Neuronal stem cell (in vitro differentiated cells): ENCODE results near the gene ACTN4.
A peak's percentile ranks its signal among the peaks of the same experiment; 100 is the strongest.

ENCODE experiments used
- DNase-seq: peaks from one replicate; pipeline ENCODE4 v3.0.0-alpha.2; 2013; ENCODE audit warnings: low spot score
- H2AFZ ChIP-seq: one replicate; pipeline ENCODE4 v1.6.1; 2013; ENCODE audit warnings: mild to moderate bottlenecking, low read length, inconsistent platforms
- H2AK5ac ChIP-seq: 2 replicates; pipeline ENCODE4 v1.6.1; 2013; ENCODE audit warnings: low read depth, mild to moderate bottlenecking, inconsistent platforms, low read length, moderate library complexity, mixed read lengths
- H2BK120ac ChIP-seq: 2 replicates; pipeline ENCODE4 v1.6.1; 2013; ENCODE audit warnings: low read depth, mild to moderate bottlenecking, inconsistent platforms, low read length, moderate library complexity, mixed read lengths
- H2BK12ac ChIP-seq: one replicate; pipeline ENCODE4 v1.6.1; 2013; ENCODE audit warnings: low read length, inconsistent platforms
- H2BK15ac ChIP-seq: 2 replicates; pipeline ENCODE4 v1.6.1; 2013; ENCODE audit warnings: mild to moderate bottlenecking, low read length, inconsistent platforms, mixed read lengths
- H2BK5ac ChIP-seq: one replicate; pipeline ENCODE4 v1.6.1; 2013; ENCODE audit warnings: inconsistent platforms, mild to moderate bottlenecking, low read length, moderate library complexity
- H3K14ac ChIP-seq: one replicate; pipeline ENCODE4 v1.6.1; 2013; ENCODE audit warnings: low read length, inconsistent platforms
- H3K18ac ChIP-seq: 2 replicates; pipeline ENCODE4 v1.6.1; 2013; ENCODE audit warnings: low read length, inconsistent platforms
- H3K23ac ChIP-seq: 2 replicates; pipeline ENCODE4 v1.6.1; 2013; ENCODE audit warnings: low read depth, mild to moderate bottlenecking, mixed read lengths, low read length, inconsistent platforms; ENCODE audit not compliant: poor library complexity
- H3K27ac ChIP-seq: replicated peaks from 3 replicates; pipeline ENCODE4 v1.5.1; 2013; ENCODE audit warnings: low read length, inconsistent platforms
- H3K27me3 ChIP-seq, 3 experiments: 2 replicates each; pipeline ENCODE4 v1.6.1; 2013; ENCODE audit warnings: low read length in 3 of 3, mild to moderate bottlenecking in 2 of 3, inconsistent platforms in 1 of 3, low read depth in 1 of 3, mixed read lengths in 1 of 3, moderate library complexity in 1 of 3; ENCODE audit not compliant: control insufficient read depth in 3 of 3, insufficient read depth in 3 of 3
- H3K36me3 ChIP-seq, 2 donors: replicated peaks in 1 of 2; 2 replicates each; pipeline ENCODE4 v1.6.1; 2013; ENCODE audit warnings: low read length in 2 of 2; ENCODE audit not compliant: control insufficient read depth in 2 of 2, insufficient read depth in 2 of 2
- H3K4ac ChIP-seq: 2 replicates; pipeline ENCODE4 v1.6.1; 2013; ENCODE audit warnings: inconsistent platforms, mild to moderate bottlenecking, low read length, moderate library complexity
- H3K4me1 ChIP-seq, 2 donors: 1 replicate in 1 of 2; 2 replicates in 1 of 2; pipeline ENCODE4 v1.6.1; 2013; ENCODE audit warnings: low read length in 2 of 2, low read depth in 1 of 2; ENCODE audit not compliant: control insufficient read depth in 2 of 2, insufficient read depth in 1 of 2
- H3K4me2 ChIP-seq: one replicate; pipeline ENCODE4 v1.6.1; 2013; ENCODE audit warnings: mild to moderate bottlenecking, low read length, inconsistent platforms; ENCODE audit not compliant: insufficient read depth, poor library complexity, severe bottlenecking
- H3K4me3 ChIP-seq, 2 donors: 2 replicates each; pipeline ENCODE4 v1.5.1; 2013; ENCODE audit warnings: low read length in 2 of 2, mild to moderate bottlenecking in 2 of 2, inconsistent platforms in 1 of 2, moderate library complexity in 1 of 2
- H3K79me1 ChIP-seq: one replicate; pipeline ENCODE4 v1.6.1; 2013; ENCODE audit warnings: low read depth, mild to moderate bottlenecking, inconsistent platforms, low read length, moderate library complexity
- H3K9ac ChIP-seq: one replicate; pipeline ENCODE4 v1.6.1; 2013; ENCODE audit warnings: mild to moderate bottlenecking, low read depth, low read length, inconsistent platforms; ENCODE audit not compliant: poor library complexity
- H3K9me3 ChIP-seq, 2 donors: replicated peaks in 1 of 2; 2 replicates each; pipeline versions ENCODE3 to v1.6.1; 2013; ENCODE audit warnings: low read length in 2 of 2, mild to moderate bottlenecking in 2 of 2, inconsistent platforms in 1 of 2, low read depth in 1 of 2, mixed read lengths in 1 of 2, moderate library complexity in 1 of 2; ENCODE audit not compliant: control insufficient read depth in 2 of 2, insufficient read depth in 1 of 2
- H4K8ac ChIP-seq: one replicate; pipeline ENCODE4 v1.6.1; 2013; ENCODE audit warnings: low read depth, mild to moderate bottlenecking, inconsistent platforms, low read length, moderate library complexity
- H4K91ac ChIP-seq: one replicate; pipeline ENCODE4 v1.6.1; 2013; ENCODE audit warnings: low read length, low read depth, mild to moderate bottlenecking, inconsistent platforms; ENCODE audit not compliant: poor library complexity
- WGBS, 2 donors: extraction: QIAGEN DNeasy Blood & Tissue Kit; methylation state at CpG; one replicate each; pipeline ENCODE4 v1.1.7; 2013; ENCODE audit warnings: missing lambda C conversion rate in 2 of 2, mixed read lengths in 1 of 2; ENCODE audit not compliant: insufficient read length in 2 of 2, insufficient replicate concordance in 1 of 2; ENCODE audit errors: extremely low coverage in 2 of 2; 5-methylcytosine and 5-hydroxymethylcytosine counted together

The ACTN4 gene

GRCh38 chr19:38709671-38710415 is 62.4 kb downstream of the ACTN4 start:
- no peak overlapping the region for H2BK12ac ChIP-seq
- H4K8ac ChIP-seq = no peak overlapping the region
- no CpG with 5 or more reads among the region's 27 CpGs for WGBS, 2 donors
- H3K14ac ChIP-seq = no peak overlapping the region
- H2BK15ac ChIP-seq = no peak overlapping the region
- H3K79me1 ChIP-seq = peaks cover 20% of the 10 kb centered on the region
- no peak overlapping the region for H3K4me2 ChIP-seq
- H3K4me1 ChIP-seq = no peaks in the 10 kb centered on the region
- H3K23ac ChIP-seq = peak overlapping the region; percentile 57
- H3K9me3 ChIP-seq = no peaks in the 10 kb centered on the region
- no peak overlapping the region for H2BK5ac ChIP-seq
- H3K27me3 ChIP-seq = no peaks in the 10 kb centered on the region
- H2AFZ ChIP-seq = no peak overlapping the region
- H3K18ac ChIP-seq = no peak overlapping the region
- H4K91ac ChIP-seq = no peak overlapping the region
- no peak overlapping the region for H2AK5ac ChIP-seq
- H3K27ac ChIP-seq = no peak overlapping the region
- peak overlapping the region; percentile 30 for H3K9ac ChIP-seq
- peak overlapping the region; percentile 47 for H2BK120ac ChIP-seq
- DNase-seq = no peak
- no peak overlapping the region for H3K4ac ChIP-seq
- peaks cover 90 to 100% of the 10 kb centered on the region in 2 donors for H3K36me3 ChIP-seq
- H3K4me3 ChIP-seq = no peak overlapping the region

- no CpG with 5 or more reads among the region's 2 CpGs for WGBS, 2 donors
- Histone ChIP-seq H3K14ac (no peak overlapping the region), H3K4me1 (no peaks in the 10 kb centered on the region), H2BK5ac (no peak overlapping the region), H3K79me1 (peaks cover 20% of the 10 kb centered on the region), H3K18ac (no peak overlapping the region), H3K36me3 (peaks cover 86 to 96% of the 10 kb centered on the region in 2 donors), H3K23ac (peak overlapping the region; percentile 57), H3K27ac (no peak overlapping the region), H3K9ac (peak overlapping the region; percentile 30), H3K4me3 (no peak overlapping the region), H3K27me3 (no peaks in the 10 kb centered on the region), H3K4me2 (no peak overlapping the region), H4K8ac (no peak overlapping the region), H2AFZ (no peak overlapping the region), H2AK5ac (no peak overlapping the region), H2BK15ac (no peak overlapping the region), H2BK120ac (no peak overlapping the region), H3K9me3 (no peaks in the 10 kb centered on the region), H3K4ac (no peak overlapping the region), H4K91ac (no peak overlapping the region), H2BK12ac (no peak overlapping the region)
- DNase-seq = no peak
Measured at GRCh38 chr19:38710416-38710702, 62.9 kb downstream of the ACTN4 start.

GRCh38 chr19:38710928-38711725 is 63.7 kb downstream of the ACTN4 start:
- Histone ChIP-seq H3K27ac (no peak overlapping the region), H3K4me3 (no peak overlapping the region), H3K79me1 (peaks cover 19% of the 10 kb centered on the region), H3K4me2 (no peak overlapping the region), H3K4ac (peak overlapping the region; percentile 61), H3K23ac (peak overlapping the region; percentile 63), H3K9me3 (no peaks in the 10 kb centered on the region), H3K14ac (no peak overlapping the region), H4K91ac (no peak overlapping the region), H2BK12ac (no peak overlapping the region), H2AK5ac (no peak overlapping the region), H3K9ac (no peak overlapping the region), H4K8ac (no peak overlapping the region), H3K4me1 (no peaks in the 10 kb centered on the region), H2AFZ (no peak overlapping the region), H2BK15ac (no peak overlapping the region), H2BK5ac (peak overlapping the region; percentile 71), H3K36me3 (peaks cover 82 to 94% of the 10 kb centered on the region in 2 donors), H2BK120ac (no peak overlapping the region), H3K18ac (peak overlapping the region; percentile 17), H3K27me3 (no peaks in the 10 kb centered on the region)
- DNase-seq = no peak
- WGBS, 2 donors = no CpG with 5 or more reads among the region's 25 CpGs

GRCh38 chr19:38711726-38712153 is 64.3 kb downstream of the ACTN4 start:
- H2AK5ac ChIP-seq = no peak overlapping the region
- H4K91ac ChIP-seq = no peak overlapping the region
- H3K9me3 ChIP-seq = peaks cover 0 to 2% of the 10 kb centered on the region in 2 donors
- no peak overlapping the region for H4K8ac ChIP-seq
- H2BK120ac ChIP-seq = no peak overlapping the region
- H2AFZ ChIP-seq = no peak overlapping the region
- peak overlapping the region; percentile 66 for H2BK5ac ChIP-seq
- no peak overlapping the region for H2BK15ac ChIP-seq
- no peak overlapping the region for H3K9ac ChIP-seq
- no peak overlapping the region for H2BK12ac ChIP-seq
- DNase-seq = no peak
- H3K4ac ChIP-seq = peak overlapping the region; percentile 61
- peaks cover 20% of the 10 kb centered on the region for H3K79me1 ChIP-seq
- no peak overlapping the region for H3K4me3 ChIP-seq
- H3K36me3 ChIP-seq = peaks cover 81 to 94% of the 10 kb centered on the region in 2 donors
- no peak overlapping the region for H3K4me2 ChIP-seq
- no peaks in the 10 kb centered on the region for H3K27me3 ChIP-seq
- no peaks in the 10 kb centered on the region for H3K4me1 ChIP-seq
- peak overlapping the region; percentile 63 for H3K23ac ChIP-seq
- WGBS, 2 donors = no CpG with 5 or more reads among the region's 12 CpGs
- H3K18ac ChIP-seq = peak overlapping the region; percentile 35
- no peak overlapping the region for H3K27ac ChIP-seq
- H3K14ac ChIP-seq = no peak overlapping the region
